Measurements from ENCODE around the gene ADAMTS2.

Gene ADAMTS2

DNA sequence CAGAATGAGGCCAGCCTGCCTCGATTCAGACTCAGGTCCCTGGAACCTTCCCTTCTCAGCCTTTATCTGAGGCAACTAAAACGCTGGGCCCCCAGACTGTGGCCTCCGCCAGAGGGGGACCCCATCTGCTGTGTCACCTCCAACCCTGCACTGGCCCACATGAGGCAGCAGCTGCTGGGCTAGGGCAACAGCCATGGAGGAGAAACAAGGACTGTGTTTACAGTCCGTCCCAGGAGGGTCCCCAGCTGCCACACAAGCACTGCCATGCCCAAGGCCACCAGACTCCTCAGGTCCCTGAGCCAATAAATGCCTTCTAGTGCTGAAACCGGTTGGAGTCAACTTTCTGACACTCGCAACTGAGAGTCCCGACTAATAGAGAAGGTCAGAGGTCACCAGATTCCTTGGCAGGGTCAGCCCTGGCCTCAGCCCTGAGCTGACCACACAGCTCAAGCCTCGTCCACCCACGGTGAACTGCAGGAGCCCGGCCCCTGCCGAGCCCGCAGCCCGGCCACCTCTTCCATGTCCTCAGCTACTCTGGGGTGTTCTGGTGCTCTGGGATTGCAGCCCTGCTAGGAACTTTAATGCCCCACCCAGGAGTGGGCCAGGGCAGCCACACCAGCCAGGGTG is 208.1 kb downstream of the ADAMTS2 start:
- no peak for DNase-seq

GRCh38 chr5:179135441-179136215 is 209.6 kb downstream of the ADAMTS2 start:
- no peak for DNase-seq

DNA sequence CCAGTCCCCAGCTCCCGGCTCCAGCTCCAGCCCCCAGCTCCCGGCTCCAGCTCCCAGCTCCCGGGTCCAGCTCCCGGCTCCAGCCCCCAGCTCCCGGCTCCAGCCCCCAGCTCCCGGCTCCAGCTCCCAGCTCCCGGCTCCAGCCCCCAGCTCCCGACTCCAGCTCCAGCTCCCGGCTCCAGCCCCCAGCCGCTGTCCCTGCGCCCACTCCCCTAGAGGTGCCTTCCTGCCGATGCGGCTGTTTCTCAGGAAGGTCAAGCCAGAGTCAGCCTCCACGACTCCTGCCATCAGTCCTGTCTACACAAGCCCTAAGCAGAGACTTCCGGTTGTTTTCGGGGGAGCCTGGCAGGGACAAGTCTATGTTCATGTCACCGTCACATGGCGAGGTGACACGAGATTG is 210.3 kb downstream of the ADAMTS2 start:
- no peak for DNase-seq

GRCh38 chr5:179134511-179134910 is 210.8 kb downstream of the ADAMTS2 start:
- no peak for DNase-seq

DNA sequence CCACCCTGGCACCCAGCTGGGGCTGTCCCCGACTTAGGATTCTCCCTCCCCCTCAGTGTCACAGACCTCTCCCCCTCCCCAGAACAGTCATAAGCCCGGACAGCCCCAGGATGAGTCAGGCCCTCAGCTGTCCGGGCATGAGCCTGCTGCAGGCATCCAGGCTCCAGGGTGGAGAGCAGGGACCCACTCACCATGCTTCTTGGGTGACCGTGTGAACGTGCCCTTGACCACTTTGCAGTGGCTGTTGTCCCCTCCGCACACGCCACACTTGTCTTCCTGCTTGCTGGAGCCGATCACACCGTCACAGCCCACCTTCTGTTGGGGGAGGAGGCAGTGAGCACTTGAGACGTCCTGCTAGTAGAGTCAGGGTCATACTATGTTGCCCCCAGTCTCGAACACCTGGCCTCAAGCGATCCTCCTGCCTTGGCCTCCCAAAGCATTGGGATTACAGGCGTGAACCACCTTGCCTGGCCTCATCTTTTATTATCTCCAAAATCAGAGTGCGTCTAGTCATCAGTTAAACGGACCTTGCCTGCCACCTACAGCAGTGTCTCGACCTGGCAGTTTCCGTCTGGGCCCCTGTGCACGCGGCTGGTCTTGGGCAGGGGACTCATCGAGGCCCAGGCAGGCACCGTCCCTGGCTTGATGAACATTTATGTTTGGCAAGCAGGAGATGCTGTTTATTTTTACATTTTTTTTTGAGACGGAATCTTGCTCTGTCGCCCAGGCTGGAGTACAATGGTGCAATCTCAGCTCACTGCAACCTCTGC is 212.5 kb downstream of the ADAMTS2 start:
- no peak for DNase-seq

- no peak for DNase-seq
Observed at GRCh38 chr5:179131886-179132585, 213.2 kb downstream of the ADAMTS2 start.

DNA sequence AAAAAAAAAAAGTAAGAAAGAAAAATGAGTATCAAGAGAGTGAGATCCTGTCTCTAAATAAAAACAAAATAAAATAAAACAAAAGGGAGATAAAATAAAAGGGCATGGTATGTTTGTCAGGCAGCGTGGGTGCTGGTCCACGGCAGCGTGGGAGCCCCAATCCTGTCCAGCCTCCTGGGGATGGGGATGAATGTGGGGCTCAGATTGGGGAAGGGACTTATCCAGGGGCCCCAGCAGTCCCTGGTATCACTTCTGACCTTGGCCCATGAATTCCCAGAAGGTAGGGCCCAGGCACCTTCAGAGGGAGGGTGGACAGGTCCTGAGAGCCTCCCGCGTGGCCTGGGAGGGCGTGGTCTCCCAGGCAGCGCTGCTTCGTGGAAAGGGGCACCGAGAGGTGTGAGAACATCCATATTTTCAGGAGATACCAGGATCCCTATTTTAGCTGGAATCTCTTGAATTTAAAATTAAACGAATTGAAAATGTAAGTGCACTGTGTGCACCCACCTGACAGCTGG is 213.9 kb downstream of the ADAMTS2 start:
- DNase-seq: no peak

DNA sequence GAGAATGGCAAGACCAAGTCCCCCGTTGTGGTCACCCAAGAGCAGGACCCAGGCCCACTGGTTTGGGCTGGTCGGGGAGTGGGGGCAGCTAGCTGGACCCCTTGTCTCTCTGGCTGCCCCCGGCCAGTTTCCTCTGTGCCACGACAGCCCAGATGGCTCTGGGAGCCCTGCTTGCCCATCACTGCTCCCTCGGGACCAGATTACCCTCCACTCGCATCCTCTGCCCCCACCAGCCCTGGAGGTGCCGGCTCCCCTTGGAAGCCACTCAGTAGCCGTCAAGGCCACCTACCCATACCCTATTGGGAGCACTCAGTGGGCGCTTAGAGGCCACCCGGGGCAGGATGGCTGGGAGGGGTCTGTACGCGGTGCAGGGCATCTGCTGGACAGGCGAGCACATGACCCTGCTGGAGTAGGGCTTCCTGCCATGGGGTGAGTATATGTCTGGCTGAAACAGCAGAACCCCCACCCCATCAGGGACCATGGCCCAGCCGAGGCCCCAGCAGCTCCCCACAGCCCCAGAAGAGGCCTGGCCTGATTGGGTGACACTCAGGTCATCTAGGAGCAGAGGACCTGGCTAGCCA is 215.1 kb downstream of the ADAMTS2 start:
- no peak for DNase-seq

GRCh38 chr5:179129607-179130071 is 215.6 kb downstream of the ADAMTS2 start:
- no peak for DNase-seq

- no peak for DNase-seq
Observed at GRCh38 chr5:179128976-179129375, 216.3 kb downstream of the ADAMTS2 start.

- DNase-seq: no peak
Observed at GRCh38 chr5:179128041-179128365, 217.3 kb downstream of the ADAMTS2 start.

GRCh38 chr5:179127136-179128040 is 217.9 kb downstream of the ADAMTS2 start:
- no peak for DNase-seq

DNA sequence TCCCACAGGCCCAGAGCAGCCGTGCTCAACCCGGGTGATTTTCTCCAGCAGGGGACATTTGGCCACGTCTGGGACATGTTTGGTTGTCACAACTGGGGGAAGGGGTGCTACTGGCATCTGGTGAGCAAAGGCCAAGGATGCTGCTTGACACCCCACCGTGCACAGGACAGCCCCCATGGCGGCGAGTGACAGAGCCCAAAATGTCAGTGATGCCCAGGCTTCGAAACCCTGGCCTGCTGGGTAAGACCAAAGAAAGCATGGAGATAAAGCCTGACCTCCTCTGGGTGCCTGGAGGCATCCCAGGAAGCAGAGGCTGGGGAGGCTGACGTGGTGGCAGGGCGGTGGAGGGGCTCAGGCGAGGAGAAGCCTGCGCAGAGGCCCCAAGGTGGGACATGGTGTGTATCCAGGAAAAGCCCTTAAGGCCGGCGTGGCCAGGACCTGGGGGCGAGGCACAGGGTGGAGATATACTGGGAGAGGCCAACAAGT is 218.7 kb downstream of the ADAMTS2 start:
- DNase-seq: no peak

DNA sequence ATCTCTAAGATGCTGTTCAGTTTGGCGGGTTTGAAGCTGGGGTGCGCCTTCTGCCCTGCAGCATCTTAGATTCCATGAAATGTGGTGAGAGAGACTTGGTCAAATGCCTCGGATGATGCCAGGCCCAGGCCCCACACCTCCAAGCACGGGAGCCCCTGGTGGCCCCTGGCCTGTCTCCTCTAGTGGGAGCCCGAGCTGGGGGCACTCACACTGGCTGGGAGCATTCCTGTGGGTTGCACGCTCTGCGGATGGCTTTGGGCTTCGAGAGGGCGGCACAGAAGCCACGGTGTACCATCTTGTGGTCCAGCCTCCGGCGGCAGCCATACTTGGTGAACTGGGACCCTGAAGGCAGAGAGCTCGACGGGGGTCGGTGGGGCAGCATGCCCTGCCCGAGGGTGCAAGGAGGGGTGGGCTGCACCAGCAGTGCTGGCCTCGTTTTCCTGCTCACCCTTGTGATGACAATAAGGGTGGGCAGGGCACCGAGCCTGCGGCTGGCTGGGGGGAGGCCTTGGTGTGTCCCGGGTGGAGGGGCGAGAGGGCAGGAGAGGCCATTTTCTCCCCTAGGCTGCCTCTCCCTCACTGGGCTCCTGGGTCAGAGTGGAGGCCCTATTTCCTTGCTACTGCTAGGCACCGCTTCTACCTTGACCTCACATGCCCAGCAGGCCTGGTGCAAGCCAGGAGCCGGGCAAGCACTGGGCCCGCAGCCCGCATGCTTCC is 219.3 kb downstream of the ADAMTS2 start:
- DNase-seq: no peak

DNA sequence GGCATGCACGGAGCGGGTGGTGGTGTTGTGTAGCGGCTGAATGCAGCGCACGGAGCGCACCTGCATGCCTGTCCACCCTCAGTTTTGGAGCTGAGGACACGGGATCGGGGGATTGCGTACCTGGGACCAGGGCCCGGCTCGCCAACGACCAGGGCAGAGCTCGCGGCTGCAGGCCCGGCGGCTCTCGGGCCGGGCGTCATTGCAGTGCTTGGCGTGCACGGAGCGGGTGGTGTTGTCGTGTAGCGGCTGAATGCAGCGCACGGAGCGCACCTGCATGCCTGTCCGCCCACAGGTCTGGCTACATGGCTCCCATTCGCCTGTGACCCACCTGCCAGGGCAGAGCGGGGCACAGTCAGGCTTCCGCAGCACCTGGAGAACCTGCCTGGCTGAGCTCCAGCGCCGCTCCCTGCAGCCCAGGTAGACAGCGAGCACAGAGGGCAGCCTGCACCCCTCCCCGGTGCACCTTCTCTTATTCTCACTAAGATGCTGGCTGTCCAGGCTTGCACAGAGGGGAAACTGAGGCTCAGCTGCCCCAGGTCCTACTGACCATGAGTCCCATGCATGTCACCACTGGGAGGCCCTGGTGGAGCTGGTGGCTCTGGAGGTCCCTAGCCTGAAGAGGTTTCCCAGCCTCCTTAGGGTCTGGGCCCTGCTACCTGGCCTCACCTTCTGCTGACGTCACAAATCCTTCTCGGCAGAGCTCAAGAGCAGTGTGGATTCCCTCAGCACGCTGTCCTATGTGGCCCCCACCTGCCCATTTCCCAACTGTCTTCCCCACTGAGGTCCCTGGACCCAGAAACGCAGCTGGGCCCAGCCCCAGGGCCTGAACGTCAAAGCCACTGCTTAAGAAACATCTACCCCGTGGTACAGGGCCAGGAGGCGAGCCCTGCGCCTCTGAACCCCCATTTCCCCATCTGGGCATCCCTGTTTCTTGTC is 220.1 kb downstream of the ADAMTS2 start:
- DNase-seq: no peak

GRCh38 chr5:179124273-179124852 is 220.9 kb downstream of the ADAMTS2 start:
- DNase-seq: no peak

- DNase-seq: no peak
Observed at GRCh38 chr5:179123491-179124272, 221.6 kb downstream of the ADAMTS2 start.

DNA sequence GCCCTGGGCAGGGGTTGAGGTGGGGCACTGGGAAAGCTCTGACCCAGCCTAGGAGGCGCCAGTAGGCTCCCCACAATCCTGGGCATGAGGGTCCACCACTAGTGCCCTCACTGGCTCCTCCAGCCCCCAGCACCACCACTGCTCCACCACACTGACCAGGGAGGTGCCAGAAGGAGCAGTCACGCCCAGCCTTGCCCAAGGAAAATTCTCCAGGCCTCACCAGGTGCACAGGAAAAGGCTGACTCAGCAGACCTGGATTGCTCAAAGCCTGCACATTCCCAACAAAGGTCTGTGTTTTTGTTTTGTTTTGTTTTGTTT is 222.2 kb downstream of the ADAMTS2 start:
- DNase-seq: no peak
